ENCODE results near the gene UBC. TPM values are rescaled to one million over a fixed set of nuclear protein-coding genes. Genes with fewer than 3 reads are reported as not detected.
"Not testable (repeated sequence)": the region's sequence is repeated elsewhere in the genome, so short reads cannot be mapped to it uniquely, and the experiment has no call there.

UBC gene
- total and polyA plus RNA-seq, 4 donors = 1,113 to 1,682 (median 1,303) TPM

DNA sequence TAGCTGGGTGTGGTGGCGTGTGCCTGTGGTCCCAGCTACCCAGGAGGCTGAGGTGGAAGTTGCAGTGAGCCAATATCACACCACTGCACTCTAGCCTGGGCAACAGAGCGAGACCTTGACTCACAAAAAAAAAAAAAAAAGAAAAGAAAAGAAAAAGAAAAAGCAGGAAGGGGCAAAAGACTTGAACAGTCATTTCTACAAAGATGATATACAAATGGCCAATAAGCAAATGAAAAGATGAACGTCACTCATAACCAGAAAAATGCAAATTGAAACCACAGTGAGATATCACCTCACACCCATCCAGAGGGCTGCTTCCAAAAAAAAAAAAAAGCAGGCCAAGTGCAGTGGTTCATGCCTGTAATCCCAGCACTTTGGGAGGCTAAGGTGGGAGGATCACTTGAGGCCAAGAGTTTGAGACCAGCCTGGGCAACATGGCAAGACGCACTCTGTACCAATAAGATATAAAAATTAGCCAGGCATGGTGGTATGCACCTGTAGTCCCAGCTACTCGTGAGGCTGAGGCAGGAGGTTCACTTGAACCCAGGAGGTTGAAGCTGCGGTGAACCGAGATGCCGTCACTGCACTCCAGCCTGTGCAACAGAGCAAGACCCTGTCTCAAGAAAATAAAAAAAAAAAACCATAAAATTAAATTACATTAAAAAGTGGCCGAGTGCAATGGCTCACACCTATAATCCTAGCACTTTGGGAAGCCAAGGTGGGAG is 20.5 kb downstream of the UBC start:
- 93 to 95% methylated on average over 9 of the region's 9 CpGs for WGBS, 2 donors
- Histone ChIP-seq H3K9me3 (ENCODE audit: control insufficient read depth in 4 of 4, insufficient read depth in 3 of 4, low read length in 3 of 4) (peaks cover 0 to 2% (median 0%) of the 10 kb centered on the region in 4 donors), H3K4me1 (ENCODE audit: control insufficient read depth in 5 of 5, insufficient read depth in 5 of 5, low read length in 5 of 5) (peaks cover 0 to 6% (median 2%) of the 10 kb centered on the region in 5 donors), H3K36me3 (ENCODE audit: control insufficient read depth in 4 of 4, insufficient read depth in 4 of 4, low read length in 4 of 4) (no peaks in the 10 kb centered on the region), H3K27me3 (ENCODE audit: control insufficient read depth in 3 of 3, insufficient read depth in 3 of 3, low read length in 2 of 3) (no peaks in the 10 kb centered on the region), H3K4me3 (no peak overlapping the region), H3K9ac (ENCODE audit: insufficient read depth in 1 of 2, low read length in 2 of 2) (no peak overlapping the region), H3K27ac (ENCODE audit: low read depth in 1 of 2, low read length in 1 of 2) (no peak overlapping the region)
- DNase-seq (no peak), ATAC-seq (ENCODE audit: insufficient read depth, low FRiP score) (no peak)
- TF ChIP-seq, protein P1, sequence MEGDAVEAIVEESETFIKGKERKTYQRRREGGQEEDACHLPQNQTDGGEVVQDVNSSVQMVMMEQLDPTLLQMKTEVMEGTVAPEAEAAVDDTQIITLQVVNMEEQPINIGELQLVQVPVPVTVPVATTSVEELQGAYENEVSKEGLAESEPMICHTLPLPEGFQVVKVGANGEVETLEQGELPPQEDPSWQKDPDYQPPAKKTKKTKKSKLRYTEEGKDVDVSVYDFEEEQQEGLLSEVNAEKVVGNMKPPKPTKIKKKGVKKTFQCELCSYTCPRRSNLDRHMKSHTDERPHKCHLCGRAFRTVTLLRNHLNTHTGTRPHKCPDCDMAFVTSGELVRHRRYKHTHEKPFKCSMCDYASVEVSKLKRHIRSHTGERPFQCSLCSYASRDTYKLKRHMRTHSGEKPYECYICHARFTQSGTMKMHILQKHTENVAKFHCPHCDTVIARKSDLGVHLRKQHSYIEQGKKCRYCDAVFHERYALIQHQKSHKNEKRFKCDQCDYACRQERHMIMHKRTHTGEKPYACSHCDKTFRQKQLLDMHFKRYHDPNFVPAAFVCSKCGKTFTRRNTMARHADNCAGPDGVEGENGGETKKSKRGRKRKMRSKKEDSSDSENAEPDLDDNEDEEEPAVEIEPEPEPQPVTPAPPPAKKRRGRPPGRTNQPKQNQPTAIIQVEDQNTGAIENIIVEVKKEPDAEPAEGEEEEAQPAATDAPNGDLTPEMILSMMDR (IDR thresholded peaks at IDR 0.05; ENCODE audit: control extremely low read depth, extremely low read depth) = no peak

DNA sequence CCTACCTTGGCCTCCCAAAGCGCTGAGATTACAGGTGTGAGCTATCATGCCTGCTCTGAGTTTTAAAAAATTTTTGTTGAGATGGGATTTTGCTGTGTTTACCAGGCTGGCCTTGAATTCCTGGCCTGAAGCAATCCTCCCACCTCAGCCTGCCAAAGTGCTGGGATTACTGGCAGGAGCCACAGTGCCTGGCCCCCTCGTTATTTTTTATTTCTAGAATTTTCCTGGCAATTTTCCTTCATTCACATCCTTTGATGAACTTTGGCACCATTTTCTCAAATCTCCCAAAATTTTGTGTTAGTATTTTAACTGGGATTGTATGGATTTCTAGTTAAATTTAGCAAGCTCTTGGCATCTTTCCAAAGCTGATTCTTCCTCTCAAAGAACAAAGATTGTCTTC is 26.2 kb downstream of the UBC start:
- H3K27me3 ChIP-seq (ENCODE audit: control insufficient read depth in 3 of 3, insufficient read depth in 3 of 3, low read length in 2 of 3) = no peaks in the 10 kb centered on the region
- ATAC-seq (ENCODE audit: insufficient read depth, low FRiP score) (no peak), DNase-seq (peak in 1 of 3 donors; percentile 60)
- no peak overlapping the region for H3K27ac ChIP-seq (ENCODE audit: low read depth in 1 of 2, low read length in 1 of 2)
- H3K9me3 ChIP-seq (ENCODE audit: control insufficient read depth in 4 of 4, insufficient read depth in 3 of 4, low read length in 3 of 4) = peaks cover 0 to 2% (median 0%) of the 10 kb centered on the region in 4 donors
- TF ChIP-seq, protein P1 (IDR thresholded peaks at IDR 0.05; ENCODE audit: control extremely low read depth, extremely low read depth) = no peak
- no peaks in the 10 kb centered on the region for H3K36me3 ChIP-seq (ENCODE audit: control insufficient read depth in 4 of 4, insufficient read depth in 4 of 4, low read length in 4 of 4)
- 81 to 86% methylated on average over 2 of the region's 2 CpGs for WGBS, 2 donors
- peaks cover 0 to 4% (median 0%) of the 10 kb centered on the region in 5 donors for H3K4me1 ChIP-seq (ENCODE audit: control insufficient read depth in 5 of 5, insufficient read depth in 5 of 5, low read length in 5 of 5)
- no peak overlapping the region for H3K4me3 ChIP-seq
- no peak overlapping the region for H3K9ac ChIP-seq (ENCODE audit: insufficient read depth in 1 of 2, low read length in 2 of 2)

DNA sequence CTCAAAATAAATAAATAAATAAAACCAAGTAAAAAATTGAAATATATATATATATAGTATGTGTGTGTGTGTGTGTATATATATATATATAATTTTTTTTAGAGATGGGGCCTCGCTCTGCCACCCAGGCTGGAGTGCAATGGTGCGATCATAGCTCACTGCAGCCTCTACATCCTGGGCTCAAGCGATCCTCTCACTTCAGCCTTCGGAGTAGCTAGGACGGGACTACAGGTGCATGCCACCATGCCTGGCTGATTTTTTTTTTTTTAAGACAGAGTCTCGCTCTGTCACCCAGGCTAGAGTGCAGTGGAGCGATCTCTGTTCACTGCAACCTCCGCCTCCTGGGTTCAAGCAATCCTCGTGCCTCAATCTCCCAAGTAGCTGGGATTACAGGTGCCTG is 26.7 kb downstream of the UBC start:
- not testable (repeated sequence) for H3K9ac ChIP-seq (ENCODE audit: insufficient read depth in 1 of 2, low read length in 2 of 2); ATAC-seq (ENCODE audit: insufficient read depth, low FRiP score); H3K27me3 ChIP-seq (ENCODE audit: control insufficient read depth in 3 of 3, insufficient read depth in 3 of 3, low read length in 2 of 3); H3K36me3 ChIP-seq (ENCODE audit: control insufficient read depth in 4 of 4, insufficient read depth in 4 of 4, low read length in 4 of 4); H3K4me1 ChIP-seq (ENCODE audit: control insufficient read depth in 5 of 5, insufficient read depth in 5 of 5, low read length in 5 of 5); H3K27ac ChIP-seq (ENCODE audit: low read depth in 1 of 2, low read length in 1 of 2); H3K9me3 ChIP-seq (ENCODE audit: control insufficient read depth in 4 of 4, insufficient read depth in 3 of 4, low read length in 3 of 4); H3K4me3 ChIP-seq; DNase-seq
- WGBS, 2 donors = 97 to 98% methylated on average over 9 of the region's 9 CpGs

DNA sequence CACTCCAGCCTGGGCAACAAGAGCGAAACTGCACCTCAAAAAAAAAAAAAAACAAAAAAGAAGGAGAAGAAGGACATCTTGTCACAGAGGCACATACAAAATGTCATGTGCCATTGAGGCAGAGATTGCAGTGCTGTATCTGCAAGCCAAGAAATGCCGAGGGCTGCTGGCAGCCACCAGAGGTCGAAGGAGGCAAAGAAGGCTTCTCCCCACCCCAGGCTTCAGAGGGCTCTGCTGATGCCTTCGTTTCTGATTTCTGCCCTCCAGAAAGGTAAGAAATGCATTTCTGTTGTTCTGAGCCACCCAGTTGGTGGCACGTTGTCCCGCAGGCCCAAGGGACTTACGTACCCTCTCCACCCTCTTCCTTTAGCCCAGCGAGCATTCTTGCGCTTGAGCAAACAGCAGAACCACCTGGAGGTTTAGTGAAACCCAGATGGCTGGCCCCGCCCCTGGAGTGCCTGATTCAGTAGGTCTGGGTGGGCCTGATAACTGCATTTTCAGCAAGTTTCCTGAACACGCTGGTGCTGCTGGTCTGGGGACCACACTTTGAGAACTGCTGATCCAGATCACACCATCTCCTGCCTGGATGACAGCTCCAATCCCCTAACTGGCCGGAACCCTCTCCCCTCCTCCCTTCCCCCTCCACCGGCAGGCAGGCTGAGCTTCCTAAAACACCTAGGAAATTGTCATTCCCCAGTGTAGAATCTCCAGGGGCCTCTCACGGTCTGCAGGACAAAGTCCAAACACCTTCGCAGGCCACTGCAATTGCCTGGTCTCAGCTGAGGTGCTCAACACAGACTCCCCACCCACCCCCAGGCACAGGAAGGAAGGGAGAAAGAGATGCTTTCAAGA is 29.6 kb downstream of the UBC start:
- DNase-seq (peak in 2 of 3 donors; percentile 48 to 68), ATAC-seq (ENCODE audit: insufficient read depth, low FRiP score) (no peak)
- Histone ChIP-seq H3K36me3 (ENCODE audit: control insufficient read depth in 4 of 4, insufficient read depth in 4 of 4, low read length in 4 of 4) (no peaks in the 10 kb centered on the region), H3K27ac (ENCODE audit: low read depth in 1 of 2, low read length in 1 of 2) (no peak overlapping the region), H3K9ac (ENCODE audit: insufficient read depth in 1 of 2, low read length in 2 of 2) (no peak overlapping the region), H3K4me3 (no peak overlapping the region), H3K9me3 (ENCODE audit: control insufficient read depth in 4 of 4, insufficient read depth in 3 of 4, low read length in 3 of 4) (peaks cover 0 to under 1% (median 0%) of the 10 kb centered on the region in 4 donors), H3K27me3 (ENCODE audit: control insufficient read depth in 3 of 3, insufficient read depth in 3 of 3, low read length in 2 of 3) (no peaks in the 10 kb centered on the region), H3K4me1 (ENCODE audit: control insufficient read depth in 5 of 5, insufficient read depth in 5 of 5, low read length in 5 of 5) (peaks cover 0 to 8% (median 2%) of the 10 kb centered on the region in 5 donors)
- WGBS, 2 donors = 55 to 59% methylated on average over 15 of the region's 15 CpGs
- TF ChIP-seq, protein P1 (IDR thresholded peaks at IDR 0.05; ENCODE audit: control extremely low read depth, extremely low read depth) = no peak

Data from lung (tissue), 12 donors.